A172 (cell line): ENCODE data around the gene KLHL42. TPM values are rescaled to one million over a fixed set of nuclear protein-coding genes. Genes with fewer than 3 reads are reported as not detected.
"Not testable (repeated sequence)": the region's sequence is repeated elsewhere in the genome, so short reads cannot be mapped to it uniquely, and the experiment has no call there.

ENCODE experiments used
- DNase-seq: peaks from one replicate; pipeline ENCODE4 v3.0.0-alpha.2; 2015; ENCODE audit warnings: low spot score
- total RNA-seq: library from RNA; depleted of rRNA; stranded (reverse); fragments of >200 nt; shearing (Covaris generic); gene quantifications from 2 replicates; pipeline ENCODE4 v1.2.3, GENCODE V29; 2014

The KLHL42 gene
- total RNA-seq, 1 experiment from 2014 or later: 19.0 TPM

GRCh38 chr12:27817766-27818165 is 37.7 kb downstream of the KLHL42 start:
- no peak for DNase-seq

- DNase-seq: no peak
These were observed 38.4 kb downstream of the KLHL42 start for GRCh38 chr12:27818401-27818918.

DNA sequence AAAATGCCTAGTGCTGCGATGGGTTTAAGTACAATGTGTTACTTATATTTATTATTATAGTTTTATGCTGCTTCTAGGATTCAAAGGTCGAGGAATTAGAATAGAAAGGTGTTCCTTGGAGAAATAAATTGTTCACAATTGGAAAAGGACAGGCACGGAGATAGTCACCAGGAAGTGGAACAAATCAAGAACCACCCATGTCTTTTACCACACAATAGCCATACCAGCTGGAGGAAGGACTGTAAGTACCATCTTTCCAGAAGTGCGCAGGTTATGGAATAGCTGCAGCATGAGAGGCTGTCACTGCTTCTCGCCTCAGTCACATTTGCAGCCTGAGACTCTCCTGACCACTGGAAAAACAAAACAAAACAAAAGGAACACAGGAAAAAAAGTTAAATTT is 40.5 kb downstream of the KLHL42 start:
- no peak for DNase-seq

- DNase-seq: peak; percentile 72
These were observed 41.4 kb downstream of the KLHL42 start for GRCh38 chr12:27821259-27821973.

DNA sequence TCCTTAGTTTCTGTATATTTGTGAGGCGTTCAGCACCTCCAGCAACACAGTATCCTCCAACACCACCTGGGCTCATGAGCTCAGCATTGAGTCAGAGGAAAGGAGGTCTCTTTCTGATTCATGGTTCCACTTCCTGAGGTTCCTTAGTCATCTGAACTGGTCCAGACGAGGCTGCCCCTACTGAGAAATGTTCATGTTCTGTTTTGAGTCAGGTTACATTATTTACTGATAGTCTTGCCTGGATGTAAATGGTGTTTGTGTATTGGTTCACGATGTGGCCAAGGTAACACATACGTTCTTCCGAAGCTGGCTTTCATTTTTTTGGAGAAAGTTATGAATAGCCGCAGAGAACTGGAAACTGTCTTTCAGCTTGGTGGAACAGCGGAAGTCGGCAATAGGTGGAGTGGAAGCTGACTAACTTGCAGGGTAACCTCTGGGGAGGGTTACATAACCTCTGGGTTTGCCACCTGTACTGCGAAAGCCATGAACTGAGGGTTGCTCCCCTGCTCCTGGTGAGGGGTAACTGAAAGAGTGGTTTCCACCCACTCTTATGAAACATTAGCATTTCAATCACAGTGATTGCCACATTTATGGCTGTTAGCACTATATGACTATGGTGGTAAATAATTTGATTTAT is 42.2 kb downstream of the KLHL42 start:
- peak; percentile 84 for DNase-seq

GRCh38 chr12:27823038-27823437 is 43.0 kb downstream of the KLHL42 start:
- DNase-seq: no peak

DNA sequence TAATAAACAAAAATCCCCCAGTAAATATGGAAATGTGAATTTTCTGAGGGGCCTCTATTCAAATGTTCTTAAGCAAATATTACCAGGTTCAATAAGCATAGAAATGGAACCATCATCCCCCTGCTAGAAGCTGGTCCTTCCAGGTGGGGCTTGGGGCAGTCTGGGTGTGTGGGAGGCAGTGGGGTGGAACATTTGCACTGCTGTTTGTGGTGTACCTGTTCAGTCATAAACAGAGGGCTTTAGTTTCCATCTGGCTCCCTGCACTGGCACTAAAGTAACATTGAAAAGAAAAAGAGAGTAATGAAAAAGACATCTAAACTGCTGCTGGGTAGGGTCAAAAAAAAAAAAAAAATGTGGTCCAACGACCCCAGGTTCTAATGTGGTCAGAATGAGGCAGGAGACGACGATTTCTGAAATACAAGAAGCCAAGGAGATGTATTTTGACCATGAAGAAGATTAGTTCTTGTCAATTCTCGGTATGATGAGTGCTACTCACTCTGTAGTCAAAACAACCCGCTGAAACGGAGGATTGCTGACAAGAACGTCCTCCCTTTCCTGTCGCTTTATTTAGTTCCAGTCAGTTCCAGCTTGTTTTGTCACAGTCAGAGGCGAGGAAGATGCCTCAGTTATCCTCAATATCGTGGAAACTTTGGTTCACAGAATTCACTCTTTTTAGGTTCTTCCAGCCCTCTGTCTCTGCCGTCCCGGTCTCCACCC is 44.3 kb downstream of the KLHL42 start:
- DNase-seq: no peak

- no peak for DNase-seq
These were observed 46.0 kb downstream of the KLHL42 start for GRCh38 chr12:27826076-27826475.

- peak; percentile 18 for DNase-seq
These were observed 48.2 kb downstream of the KLHL42 start for GRCh38 chr12:27828196-27828595.

- no peak for DNase-seq
These were observed 58.6 kb downstream of the KLHL42 start for GRCh38 chr12:27838543-27839185.

- no peak for DNase-seq
These were observed 60.4 kb downstream of the KLHL42 start for GRCh38 chr12:27840229-27840999.

DNA sequence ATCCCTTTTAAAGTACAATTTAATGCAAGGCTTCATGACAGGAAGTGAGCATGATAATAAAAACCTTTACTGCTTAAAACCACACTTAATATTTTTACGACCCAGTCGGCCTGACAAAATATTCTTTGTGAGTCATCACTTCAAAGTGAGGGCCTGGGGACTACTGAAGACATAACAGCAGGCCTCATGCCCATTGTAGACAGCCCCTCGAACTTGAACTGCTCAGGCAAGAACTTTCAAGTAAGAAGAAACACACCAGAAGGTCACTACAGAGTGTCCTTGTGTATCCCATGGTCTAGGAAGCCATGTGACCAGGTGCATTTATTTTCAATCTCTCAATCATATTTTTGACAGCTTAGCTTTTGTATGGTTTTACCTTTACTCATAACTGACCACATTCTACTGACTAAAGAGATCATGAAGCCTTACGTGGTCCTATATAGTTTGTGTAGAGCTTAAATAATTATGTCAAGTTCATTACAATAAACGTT is 61.4 kb downstream of the KLHL42 start:
- no peak for DNase-seq

- no peak for DNase-seq
These were observed 63.7 kb downstream of the KLHL42 start for GRCh38 chr12:27843714-27844245.

GRCh38 chr12:27844366-27845090 is 64.5 kb downstream of the KLHL42 start:
- no peak for DNase-seq

- DNase-seq: no peak
These were observed 65.2 kb downstream of the KLHL42 start for GRCh38 chr12:27845187-27845586.

- DNase-seq: not testable (repeated sequence)
These were observed 65.7 kb downstream of the KLHL42 start for GRCh38 chr12:27845706-27846105.

DNA sequence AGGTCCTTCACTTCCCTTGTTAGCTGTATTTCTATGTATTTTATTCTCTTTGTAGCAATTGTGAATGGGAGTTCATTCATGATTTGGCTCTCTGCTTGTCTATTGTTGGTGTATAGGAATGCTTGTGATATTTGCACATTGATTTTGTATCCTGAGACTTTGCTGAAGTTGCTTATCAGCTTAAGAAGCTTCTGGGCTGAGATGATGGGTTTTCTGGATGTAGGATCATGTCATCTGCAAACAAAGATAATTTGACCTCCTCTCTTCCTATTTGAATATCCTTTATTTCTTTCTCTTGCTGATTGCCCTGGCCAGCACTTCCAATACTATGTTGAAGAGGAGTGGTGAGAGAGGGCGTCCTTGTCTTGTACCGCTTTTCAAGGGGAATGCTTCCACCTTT is 67.3 kb downstream of the KLHL42 start:
- not testable (repeated sequence) for DNase-seq

GRCh38 chr12:27851311-27851710 is 71.3 kb downstream of the KLHL42 start:
- no peak for DNase-seq

GRCh38 chr12:27852117-27852516 is 72.1 kb downstream of the KLHL42 start:
- DNase-seq: no peak
